HG03108 (cell line): Measurements from ENCODE around the gene ZNF423.

Source experiments
- ATAC-seq: cut with Tn5 transposase; IDR thresholded peaks from one replicate; pipeline ENCODE4 v1.9.1; 2021; ENCODE audit warnings: moderate library complexity; ENCODE audit not compliant: unreplicated experiment

ZNF423 gene

DNA sequence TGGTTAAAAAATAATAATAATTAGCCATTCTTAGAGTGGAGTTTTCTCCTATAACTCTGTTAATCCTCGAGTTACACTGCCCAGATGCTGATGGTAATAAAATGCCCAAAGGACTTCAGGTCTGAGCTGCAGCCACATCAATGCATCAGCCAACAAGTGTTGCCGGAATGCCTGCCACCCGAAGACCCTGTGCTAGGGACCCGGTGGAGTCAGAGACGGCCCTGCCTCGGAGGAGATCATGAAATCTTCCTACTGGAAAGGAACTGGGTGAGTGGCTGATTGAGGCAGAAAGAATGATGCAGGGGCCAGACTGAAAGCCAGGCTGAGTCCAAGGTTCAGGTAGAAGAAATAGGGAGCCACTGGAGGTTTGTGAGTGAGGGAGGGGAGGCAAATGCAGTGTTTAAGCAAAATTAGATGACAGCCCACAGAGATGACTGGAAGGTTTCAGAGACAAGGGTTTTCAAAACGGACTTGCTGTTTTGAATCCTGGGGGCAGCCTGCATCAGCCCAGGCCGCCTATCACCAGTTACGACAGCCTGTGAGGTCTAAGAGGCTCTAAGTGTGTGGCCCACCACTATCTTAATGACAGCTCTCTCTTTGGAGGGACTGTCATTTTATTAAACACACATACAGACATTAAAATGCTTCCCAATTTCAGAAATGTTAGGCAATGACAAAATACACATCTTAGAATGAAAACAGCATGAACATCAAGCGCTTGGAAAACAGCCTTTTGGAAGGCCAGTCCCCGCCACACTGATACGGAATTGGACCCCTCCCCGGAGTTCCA, 100.0 kb downstream of the ZNF423 start:
- ATAC-seq, result no peak

DNA sequence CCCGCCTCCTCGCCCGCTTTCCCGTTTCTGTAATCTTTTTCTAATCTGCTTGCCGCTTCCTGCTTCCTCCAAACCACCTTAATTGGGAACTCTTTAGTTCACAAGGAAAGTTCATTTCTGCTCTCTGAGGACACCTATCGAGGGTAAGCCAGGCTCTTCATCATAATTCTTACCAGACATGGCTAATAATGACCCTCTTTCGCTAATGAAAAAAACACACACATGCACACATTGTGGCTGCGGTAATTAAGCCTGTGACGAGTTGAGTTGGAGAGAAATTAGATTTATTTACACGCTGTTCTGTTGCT, 100.6 kb downstream of the ZNF423 start:
- no peak for ATAC-seq

DNA sequence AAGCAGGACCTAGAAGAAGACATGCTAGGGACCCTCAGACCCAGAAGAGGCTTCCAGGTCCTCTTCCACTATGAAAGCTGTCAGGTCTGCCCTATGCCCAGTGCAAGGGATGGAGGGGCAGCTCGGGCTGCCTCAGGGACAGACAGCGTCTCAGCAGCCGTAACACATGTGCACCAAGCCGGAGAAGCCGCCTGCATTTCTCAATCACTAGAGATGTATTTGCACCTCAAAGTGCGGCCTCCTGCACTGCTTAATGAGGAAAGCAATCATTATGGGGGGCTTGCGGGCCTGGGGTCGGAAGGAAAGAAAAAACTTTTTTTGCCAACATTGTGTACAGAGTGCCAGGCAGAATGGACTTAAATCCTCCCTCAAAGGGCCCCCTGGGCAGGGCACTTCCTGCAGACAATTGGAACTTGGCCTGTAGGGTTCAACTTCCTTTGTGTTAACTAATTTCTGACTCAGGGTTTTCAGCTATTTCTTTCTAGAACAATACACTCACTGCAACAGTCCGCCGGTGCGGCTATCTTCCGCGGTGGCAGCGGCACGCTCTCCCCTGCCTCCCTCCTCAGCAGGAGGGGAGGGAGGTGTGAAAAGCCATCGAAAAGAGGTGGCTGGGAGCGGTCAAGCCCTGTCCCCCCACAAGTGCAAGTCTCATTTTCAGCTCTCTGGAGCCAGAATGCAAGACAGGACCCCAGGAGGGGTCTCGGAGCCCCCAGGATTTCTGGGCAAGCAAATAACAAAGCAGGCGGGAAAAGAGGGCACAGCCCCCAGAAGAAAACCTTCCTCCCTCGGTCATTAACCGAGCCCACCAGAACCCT, 101.2 kb downstream of the ZNF423 start:
- ATAC-seq, result no peak

DNA sequence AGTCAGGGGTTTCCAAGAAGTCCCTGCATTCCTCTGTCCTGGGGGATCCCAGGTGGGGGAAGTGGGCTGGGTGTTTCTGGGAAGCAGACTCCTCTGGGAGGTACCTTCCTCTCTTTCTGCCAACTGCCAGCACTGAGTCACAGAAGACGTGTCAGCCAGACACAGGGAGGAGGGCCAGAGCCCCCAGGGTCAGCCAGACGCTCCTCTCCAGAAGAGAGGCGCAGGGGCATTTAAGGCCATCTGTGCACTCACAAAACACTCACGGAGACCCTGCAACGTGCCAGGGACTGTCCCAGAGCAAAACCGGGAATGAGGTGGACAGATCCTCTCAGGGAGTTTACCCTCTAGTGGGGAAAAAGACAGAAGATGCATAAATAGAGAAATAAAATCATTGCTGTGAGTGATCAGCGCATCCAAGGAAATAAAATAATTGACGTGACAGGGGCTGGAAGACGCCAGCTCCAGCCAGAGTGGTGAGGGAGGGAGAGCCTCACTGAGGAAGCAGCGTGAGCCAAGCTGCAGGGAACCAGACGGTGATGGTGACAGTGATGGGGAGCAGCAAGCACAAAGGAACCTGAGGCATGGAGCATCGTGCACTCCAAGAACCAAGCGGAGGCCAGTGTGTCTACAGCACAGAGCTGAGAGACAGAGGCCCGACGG, 105.4 kb downstream of the ZNF423 start:
- no peak for ATAC-seq

DNA sequence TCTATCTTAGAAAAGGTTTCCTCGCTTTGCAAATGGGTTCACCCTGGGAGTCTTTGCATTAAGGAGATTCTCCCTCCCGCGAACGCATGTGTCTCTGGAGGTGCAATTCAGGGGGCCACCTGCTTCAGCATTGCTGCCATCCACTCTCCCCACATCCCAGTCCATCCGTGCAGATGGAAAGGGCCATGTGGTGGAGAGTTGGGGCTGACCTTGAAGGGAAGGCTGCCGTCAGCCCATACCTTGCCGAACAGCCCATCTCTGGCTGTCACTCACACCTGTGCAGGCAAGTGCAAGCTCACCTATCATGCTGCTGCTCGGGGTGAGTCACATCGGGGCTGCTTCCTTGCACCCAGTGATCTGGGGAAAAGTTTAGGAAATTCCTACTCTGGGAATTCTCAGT, 106.1 kb downstream of the ZNF423 start:
- no peak for ATAC-seq

DNA sequence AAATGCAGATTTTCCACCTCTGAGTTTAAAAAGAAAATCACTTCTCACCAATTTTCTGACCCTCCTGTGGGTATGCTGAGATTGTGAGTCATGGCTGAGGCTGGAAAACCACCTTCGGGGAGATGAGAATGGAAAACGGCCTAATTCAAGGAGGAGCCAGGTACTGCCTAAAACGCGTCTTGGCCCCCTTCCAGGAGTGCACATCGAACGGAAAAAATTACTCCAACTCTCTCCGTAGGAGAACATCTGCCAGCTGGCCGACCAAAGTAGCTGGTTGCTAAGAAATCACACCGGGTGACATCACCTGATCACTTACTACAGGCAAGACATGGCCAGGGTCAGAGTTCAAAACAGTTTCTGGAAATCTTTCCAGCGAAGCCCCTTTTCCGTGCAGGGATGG, 107.6 kb downstream of the ZNF423 start:
- no peak for ATAC-seq

DNA sequence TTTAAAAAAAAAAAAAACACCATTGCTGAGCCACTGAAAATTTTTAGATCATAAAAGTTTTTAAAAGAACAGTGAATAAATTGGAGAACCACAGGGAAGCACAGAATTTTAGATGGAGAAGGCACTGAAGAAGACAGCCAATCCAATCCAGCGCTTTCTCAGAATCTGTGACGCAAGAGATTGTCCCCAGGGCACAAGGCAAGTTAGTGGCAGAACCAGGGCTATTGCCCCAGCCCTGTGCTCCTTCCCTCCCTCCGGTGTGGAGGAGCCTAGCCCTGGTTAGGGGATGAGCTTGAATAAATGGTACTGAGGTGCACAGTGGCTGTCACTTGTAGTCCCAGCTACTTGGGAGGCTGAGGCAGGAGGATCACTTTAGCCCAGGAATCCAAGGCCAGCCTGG, 108.3 kb downstream of the ZNF423 start:
- no peak for ATAC-seq

DNA sequence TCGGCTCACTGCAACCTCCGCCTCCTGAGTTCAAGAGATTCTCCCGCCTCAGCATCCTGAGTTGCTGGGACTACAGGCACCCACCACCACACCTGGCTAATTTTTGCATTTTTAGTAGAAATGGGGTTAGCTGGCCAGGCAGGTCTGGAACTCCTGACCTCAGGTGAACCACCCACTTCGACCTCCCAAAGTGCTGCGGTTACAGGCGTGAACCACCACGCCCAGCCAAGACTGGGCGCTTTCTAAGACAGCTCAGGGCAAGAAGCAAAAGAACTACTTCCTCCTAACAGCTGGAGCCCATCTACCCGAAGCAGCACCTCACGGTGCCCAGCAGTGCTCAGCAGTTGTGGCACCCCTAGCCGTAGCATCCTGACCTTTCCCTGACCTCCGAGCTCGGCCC, 109.4 kb downstream of the ZNF423 start:
- ATAC-seq, result no peak

DNA sequence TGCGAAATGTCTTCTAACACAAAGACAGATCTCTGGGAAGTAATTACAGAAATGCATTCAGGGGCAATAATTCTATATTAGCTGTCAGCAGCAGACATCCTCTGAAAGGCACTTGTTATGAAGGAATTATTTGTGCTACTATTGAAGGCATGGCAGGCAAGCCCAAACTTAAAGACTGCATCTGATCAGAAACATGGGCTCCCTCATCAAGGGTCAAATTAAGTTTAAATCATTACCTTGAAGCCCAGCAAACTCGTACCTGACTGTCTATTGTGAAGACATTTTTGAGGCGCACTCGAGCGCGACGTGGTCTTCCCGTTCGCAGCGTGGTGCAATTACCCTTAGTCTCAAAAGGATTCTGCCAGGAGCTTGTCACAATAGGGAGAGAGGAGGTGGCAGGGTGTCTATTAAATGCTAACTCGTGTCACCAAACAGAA, 110.6 kb downstream of the ZNF423 start:
- ATAC-seq, result no peak

DNA sequence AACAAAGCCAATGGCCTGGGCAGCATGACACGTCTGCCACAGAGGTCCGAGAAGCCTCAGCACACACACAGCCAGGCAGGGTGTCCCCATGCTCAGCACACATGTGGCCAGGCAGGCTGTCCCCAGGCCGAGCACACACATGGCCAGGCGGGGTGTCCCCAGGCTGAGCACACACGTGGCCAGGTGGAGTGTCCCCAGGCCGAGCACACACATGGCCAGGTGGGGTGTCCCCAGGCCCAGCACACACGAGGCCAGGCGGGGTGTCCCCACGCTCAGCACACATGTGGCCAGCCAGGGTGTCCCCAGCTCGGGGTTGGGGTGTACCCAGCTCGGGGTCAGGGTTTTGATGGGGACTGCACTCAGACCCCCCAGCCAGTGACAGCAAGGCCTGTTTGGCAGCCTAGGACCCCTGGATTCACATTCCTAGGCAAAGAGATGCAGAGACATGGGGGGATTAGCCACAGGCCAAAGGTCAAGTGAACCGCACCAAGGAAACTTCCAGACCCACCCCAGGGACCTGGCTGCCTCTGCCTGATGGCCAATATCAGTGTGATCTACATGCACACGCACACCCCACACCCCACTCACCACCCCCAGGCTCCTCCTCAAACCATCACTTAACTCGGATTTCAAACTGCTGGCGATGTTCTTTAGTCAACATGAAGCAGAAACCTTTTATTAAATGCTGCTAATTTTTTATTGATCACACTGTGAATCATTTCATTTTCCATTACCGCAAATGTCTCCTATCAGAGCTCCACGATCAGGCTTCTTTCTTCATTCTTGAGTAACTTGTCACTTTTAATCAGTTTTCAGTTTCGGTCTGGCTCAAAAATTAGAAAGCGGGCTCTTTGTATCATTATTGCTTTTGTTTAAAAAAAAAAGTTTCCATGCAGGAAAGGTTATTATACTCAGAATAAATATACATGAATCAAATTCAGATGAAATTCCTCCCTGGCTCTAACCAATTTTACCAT, 111.4 kb downstream of the ZNF423 start:
- no peak for ATAC-seq

DNA sequence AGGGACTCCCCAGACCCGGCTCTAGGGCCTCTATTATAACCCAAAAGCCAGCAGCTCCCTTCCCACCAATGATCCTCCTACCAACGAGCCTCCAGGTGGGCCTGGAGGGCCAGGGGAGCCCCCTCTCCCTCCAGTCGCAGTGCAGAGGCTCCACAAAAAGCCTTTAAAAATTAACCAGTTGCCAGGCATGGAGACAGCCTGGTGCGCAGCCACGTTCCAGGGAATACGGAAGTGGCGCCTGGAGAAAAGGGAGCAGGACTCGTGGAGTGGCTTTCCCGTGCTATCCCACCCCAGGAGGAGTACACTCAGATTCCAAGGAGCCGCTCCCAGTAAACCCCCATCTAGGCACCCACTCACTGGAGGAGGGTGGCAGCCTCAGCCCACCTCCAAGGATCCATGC, 112.3 kb downstream of the ZNF423 start:
- ATAC-seq, result no peak

DNA sequence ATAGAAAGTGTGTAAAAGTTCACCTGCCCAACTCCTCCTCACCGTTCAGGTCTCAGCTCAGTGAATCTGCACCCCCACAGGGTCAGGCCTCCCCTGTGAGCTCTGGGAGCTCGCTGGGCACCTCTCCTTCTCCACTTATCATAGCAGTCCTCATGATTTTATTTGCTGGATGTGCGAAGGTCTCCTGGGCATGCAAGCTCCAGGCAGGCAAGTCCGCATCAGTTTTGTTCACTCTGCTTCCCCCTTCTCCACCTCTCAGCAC, 112.8 kb downstream of the ZNF423 start:
- ATAC-seq, result no peak

DNA sequence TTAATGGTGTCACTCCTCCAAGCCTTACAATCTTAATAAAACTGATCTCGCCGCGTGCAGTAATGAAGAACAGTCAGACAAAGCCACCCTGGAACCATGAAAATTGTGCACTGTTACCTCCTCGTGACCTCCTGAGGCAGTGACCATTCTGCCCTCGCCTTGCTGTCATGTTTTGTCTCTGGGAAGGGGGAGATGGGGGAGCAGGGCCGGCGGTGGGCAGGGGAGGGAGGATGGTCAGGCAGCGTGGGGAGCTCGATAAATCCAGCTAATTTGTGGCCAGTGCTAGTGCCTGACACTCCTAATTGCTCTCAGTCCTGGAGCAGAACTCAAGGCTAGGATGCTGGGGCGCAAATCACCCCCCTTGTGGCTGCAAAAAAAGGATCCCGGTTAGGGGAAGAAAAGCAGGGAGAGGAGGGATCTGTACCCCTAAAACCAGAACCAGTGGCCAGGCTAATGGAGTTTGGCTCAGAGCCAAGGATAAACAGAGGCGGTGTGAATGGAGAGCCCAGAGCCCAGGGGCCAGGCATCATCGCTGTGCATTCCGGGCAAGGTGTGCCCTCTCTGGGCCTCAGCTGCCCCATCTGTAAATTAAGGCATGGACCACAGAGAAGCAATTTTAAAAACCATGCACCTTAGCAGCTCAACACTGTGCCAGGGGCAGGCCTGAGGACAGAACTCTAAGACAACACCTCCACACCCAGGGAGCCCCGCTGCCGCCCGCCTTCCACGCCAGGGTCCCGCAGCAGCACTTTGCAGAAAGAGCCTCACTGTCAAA, 113.3 kb downstream of the ZNF423 start:
- no peak for ATAC-seq

DNA sequence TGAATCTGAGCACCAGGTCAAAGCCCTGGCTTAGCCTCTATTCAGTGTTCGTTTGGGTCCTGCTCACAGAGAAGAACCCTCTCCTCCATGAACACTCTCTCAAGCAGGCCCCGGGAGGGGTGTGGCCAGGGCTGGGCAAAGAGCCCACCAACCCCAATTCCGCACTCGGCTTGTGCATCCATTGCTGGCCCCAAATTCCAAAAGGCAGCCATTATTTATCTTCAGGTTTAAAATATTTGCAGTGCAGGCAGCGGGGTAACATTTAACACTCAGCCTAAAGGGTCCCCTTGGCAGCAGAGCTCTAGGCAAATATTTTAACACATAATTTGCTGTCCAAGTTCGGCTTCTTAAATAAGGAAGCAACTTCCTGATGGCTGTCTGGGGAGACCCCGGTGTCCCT, 115.7 kb downstream of the ZNF423 start:
- no peak for ATAC-seq

DNA sequence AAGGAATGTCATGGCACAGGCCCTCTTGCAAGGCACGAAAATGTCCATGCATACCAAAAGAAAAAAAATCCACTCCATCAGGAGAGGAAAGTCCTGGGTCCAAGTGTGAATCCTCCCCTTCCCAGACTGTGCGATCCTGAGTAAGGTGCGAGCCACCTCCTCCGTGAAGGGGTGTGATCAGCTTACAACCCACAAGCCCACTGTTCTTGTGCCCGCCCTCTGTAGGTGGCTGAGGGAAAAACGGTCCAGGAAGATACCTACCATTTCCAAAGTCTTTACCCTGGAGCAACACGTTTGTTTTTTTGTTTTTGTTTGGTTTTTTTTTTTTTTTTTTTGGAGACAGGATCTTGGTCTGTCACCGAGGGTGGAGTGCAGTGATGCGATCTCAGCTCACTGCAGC, 116.5 kb downstream of the ZNF423 start:
- ATAC-seq, result no peak

DNA sequence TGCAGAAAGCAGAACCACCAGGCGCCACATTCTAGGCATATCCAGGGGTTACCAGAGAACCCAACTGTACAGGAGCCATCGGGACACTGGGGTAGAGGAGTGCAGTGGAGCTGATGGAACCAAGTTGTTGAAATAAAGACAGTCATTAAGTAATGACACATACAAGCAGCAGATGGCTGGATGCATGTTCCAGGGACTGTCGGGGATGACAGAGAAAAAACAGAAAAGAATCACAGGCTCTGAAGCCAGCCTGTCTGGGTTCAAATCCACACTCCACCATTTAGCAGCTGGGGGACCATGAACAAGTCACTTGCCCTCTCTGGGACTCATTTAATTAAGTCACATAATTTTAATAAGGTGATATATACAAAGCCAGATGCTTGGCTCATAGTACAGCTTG, 117.1 kb downstream of the ZNF423 start:
- no peak for ATAC-seq

DNA sequence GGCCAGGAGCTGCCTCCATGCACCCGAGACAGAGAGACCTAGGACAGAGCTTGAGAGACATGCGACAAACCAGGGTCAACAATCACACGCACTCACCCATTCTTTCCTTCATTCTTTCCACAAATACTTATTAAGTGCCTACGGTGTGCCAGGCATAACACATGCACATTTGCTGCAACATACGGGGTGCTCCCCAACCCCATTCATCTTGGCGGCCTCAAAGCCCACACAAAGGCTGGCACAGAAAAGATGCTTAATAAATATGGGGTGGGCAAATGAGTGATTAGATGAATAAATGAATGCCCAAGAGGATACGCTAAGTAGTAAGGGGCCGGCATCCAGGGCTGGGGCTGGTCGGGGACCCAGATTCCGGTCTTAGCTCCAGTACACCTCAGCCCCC, 117.9 kb downstream of the ZNF423 start:
- no peak for ATAC-seq

DNA sequence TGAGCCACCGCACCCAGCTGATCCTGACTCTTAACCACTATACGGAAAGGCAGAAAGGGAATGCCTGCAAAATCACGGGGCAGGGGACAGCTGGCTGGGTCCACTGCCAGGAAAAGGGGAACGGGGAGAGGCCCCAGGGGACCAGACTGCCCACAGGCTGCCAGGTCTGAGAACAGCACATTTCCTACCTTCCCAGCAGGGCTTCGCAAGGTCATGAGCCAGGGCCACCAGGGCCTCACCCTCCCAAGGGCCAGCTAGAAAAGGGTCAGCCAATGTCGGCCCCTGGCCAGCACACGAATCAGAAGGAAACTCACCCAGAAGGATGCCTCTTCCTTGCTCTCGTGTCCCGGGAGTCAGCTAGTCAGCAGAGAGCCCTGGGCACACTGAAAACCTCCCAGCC, 118.4 kb downstream of the ZNF423 start:
- ATAC-seq, result no peak

DNA sequence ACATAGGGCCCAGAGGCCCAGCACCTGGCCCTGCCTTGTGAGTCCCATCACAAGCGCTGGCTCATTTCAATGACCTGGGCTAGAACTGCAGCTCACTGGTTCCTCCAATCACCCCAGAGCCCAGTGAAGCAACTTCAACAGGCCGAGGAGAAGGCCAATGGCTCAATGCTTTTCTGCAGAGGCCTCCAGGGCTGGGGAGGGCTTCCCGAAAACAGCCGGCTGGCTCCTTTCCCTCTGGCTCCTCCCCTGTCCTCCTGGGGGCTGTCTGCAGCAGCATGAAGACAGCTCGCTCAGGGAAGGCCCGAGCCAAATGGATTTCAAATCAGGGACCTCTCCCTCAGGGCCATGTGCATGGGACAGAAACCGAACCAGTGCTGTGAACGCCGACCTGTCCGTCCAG, 121.6 kb downstream of the ZNF423 start:
- no peak for ATAC-seq

DNA sequence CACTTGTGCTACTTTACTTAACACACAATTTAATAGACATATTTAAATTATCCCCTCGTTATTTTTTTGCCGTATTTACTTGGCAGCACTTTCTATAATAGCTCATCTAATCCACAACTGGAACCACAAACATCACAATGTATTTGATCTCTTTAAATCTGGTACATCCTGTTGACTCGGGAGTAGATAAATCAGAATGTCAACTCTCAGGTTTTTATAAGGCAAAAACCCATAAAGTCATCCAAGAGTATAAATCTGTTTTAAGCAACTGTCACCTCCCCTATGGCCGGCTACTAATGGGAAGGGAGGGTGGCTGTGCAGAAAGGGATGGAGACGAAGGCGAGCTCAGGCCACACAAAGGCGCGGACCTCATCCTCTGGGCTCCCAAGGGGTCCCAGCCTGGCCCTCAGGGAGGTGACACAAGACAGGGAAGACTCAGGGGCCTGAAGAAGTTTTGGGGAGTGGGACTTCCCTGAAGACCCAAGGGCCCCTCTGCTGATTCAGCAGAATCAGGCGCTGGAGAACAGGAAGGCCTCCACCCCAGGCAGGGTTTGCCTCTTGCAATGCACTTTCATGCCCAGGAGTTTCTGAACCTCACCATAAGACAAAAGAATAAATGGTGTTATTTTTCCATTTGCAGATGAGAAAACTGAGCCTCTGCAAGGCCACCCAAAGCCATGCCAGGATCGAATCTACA, 122.5 kb downstream of the ZNF423 start:
- ATAC-seq, result no peak
